ENCODE measurements around the gene CCDC102A. TPM values are rescaled to one million over a fixed set of nuclear protein-coding genes. Genes with fewer than 3 reads are reported as not detected.

CCDC102A gene
- total RNA-seq, 4 donors from 2014 or later: 22.7 to 54.9 (median 36.9) TPM

GRCh38 chr16:57577691-57578224, 41.4 kb upstream of the CCDC102A start:
- 46% methylated on average over 1 of the region's 4 CpGs for WGBS
- TF ChIP-seq POLR2A (IDR thresholded peaks at IDR 0.05; ENCODE audit: low read depth): no peak
- no peak for TF ChIP-seq POLR2AphosphoS5 (IDR thresholded peaks at IDR 0.05)
- no peak for TF ChIP-seq EP300 (IDR thresholded peaks at IDR 0.05)
- no peak for TF ChIP-seq CTCF (IDR thresholded peaks at IDR 0.05)
- Histone ChIP-seq H3K27me3 (peaks cover 0 to 47% (median 0%) of the 10 kb centered on the region in 4 donors), H3K4me3 (no peak overlapping the region), H3K36me3 (no peaks in the 10 kb centered on the region), H3K9me3 (no peaks in the 10 kb centered on the region), H3K4me1 (peaks cover 0 to 5% (median 4%) of the 10 kb centered on the region in 4 donors), H3K27ac (replicated peaks in 1 of 4) (no peak overlapping the region)
- DNase-seq (ENCODE audit: extremely low spot score): peak; percentile 42
- intact Hi-C loops (cut with DNase I): loop anchor here (5.0 to 10.0 kb wide), 2 partner anchors 70 to 137 kb away; no protein-coding TSS in a partner anchor

GRCh38 chr16:57577214-57577613, 40.8 kb upstream of the CCDC102A start:
- TF ChIP-seq EP300 (IDR thresholded peaks at IDR 0.05): no peak
- TF ChIP-seq CTCF (IDR thresholded peaks at IDR 0.05): no peak
- TF ChIP-seq POLR2AphosphoS5 (IDR thresholded peaks at IDR 0.05): no peak
- TF ChIP-seq POLR2A (IDR thresholded peaks at IDR 0.05; ENCODE audit: low read depth): no peak
- intact Hi-C loops (cut with DNase I): loop anchor here (5.0 to 10.0 kb wide), 2 partner anchors 70 to 138 kb away; no protein-coding TSS in a partner anchor
- WGBS: 85% methylated on average over 6 of the region's 6 CpGs
- H3K36me3 ChIP-seq: no peaks in the 10 kb centered on the region
- no peak overlapping the region for H3K27ac ChIP-seq (replicated peaks in 1 of 4)
- no peaks in the 10 kb centered on the region for H3K9me3 ChIP-seq
- H3K4me1 ChIP-seq: peaks cover 0 to 5% (median 4%) of the 10 kb centered on the region in 4 donors
- no peak overlapping the region for H3K4me3 ChIP-seq
- H3K27me3 ChIP-seq: peaks cover 0 to 52% (median 0%) of the 10 kb centered on the region in 4 donors
- peak; percentile 66 for DNase-seq (ENCODE audit: extremely low spot score)

- peak; percentile 82 to 96 (median 84) for TF ChIP-seq CTCF (IDR thresholded peaks at IDR 0.05)
- no peak for TF ChIP-seq EP300 (IDR thresholded peaks at IDR 0.05)
- WGBS: 33% methylated on average over 7 of the region's 16 CpGs
- intact Hi-C loops (cut with DNase I): loop anchor here (5.0 to 10.0 kb wide), 2 partner anchors 71 to 138 kb away; no protein-coding TSS in a partner anchor
Measured at GRCh38 chr16:57576429-57576870, 40.1 kb upstream of the CCDC102A start.

GRCh38 chr16:57575468-57576277, 39.3 kb upstream of the CCDC102A start:
- Histone ChIP-seq H3K4me1 (peaks cover 0 to 5% (median 4%) of the 10 kb centered on the region in 4 donors), H3K27me3 (peaks cover 0 to 51% (median 0%) of the 10 kb centered on the region in 4 donors), H3K9me3 (no peaks in the 10 kb centered on the region), H3K4me3 (no peak overlapping the region), H3K36me3 (no peaks in the 10 kb centered on the region), H3K27ac (replicated peaks in 1 of 4) (no peak overlapping the region)
- peak; percentile 55 for DNase-seq (ENCODE audit: extremely low spot score)
- intact Hi-C loops (cut with DNase I): loop anchor here (5.0 to 10.0 kb wide), 2 partner anchors 72 to 139 kb away; no protein-coding TSS in a partner anchor
- WGBS: 84% methylated on average over 9 of the region's 16 CpGs
- TF ChIP-seq CTCF (IDR thresholded peaks at IDR 0.05): no peak
- TF ChIP-seq EP300 (IDR thresholded peaks at IDR 0.05): no peak
- no peak for TF ChIP-seq POLR2AphosphoS5 (IDR thresholded peaks at IDR 0.05)
- TF ChIP-seq POLR2A (IDR thresholded peaks at IDR 0.05; ENCODE audit: low read depth): no peak

More at GRCh38 chr16:57576429-57576870, 40.1 kb upstream of the CCDC102A start:
- Histone ChIP-seq H3K27ac (replicated peaks in 1 of 4) (no peak overlapping the region), H3K9me3 (no peaks in the 10 kb centered on the region), H3K4me3 (no peak overlapping the region), H3K27me3 (peaks cover 0 to 49% (median 0%) of the 10 kb centered on the region in 4 donors), H3K4me1 (peaks cover 0 to 5% (median 4%) of the 10 kb centered on the region in 4 donors), H3K36me3 (no peaks in the 10 kb centered on the region)
- DNase-seq (ENCODE audit: extremely low spot score): peak; percentile 95
